HEK293 (cell line): Measurements from ENCODE around the gene RIMS4.
A peak's percentile ranks its signal among the peaks of the same experiment; 100 is the strongest.

Experiments
- CTCF ChIA-PET: fragments of 350-600 bp; formaldehyde crosslinking; extraction: SDS; loops from one replicate; lab custom pipeline; 2021; ENCODE audit warnings: antibody characterized with exemption; lab: Yijun Ruan, JAX
- POLR2A ChIA-PET: fragments of 300-600 bp; formaldehyde crosslinking; extraction: SDS; loops from one replicate; lab custom pipeline; 2020; ENCODE audit warnings: antibody characterized with exemption, inconsistent platforms; lab: Yijun Ruan, JAX
- H3K27ac ChIP-seq: fragments of 200-500 bp; sonication (Bioruptor generic); 2 replicates; pipeline ENCODE4 v1.5.1; 2014; ENCODE audit warnings: low read depth, low read length, control low read depth, inconsistent platforms; ENCODE audit errors: extremely low read depth
- H3K36me3 ChIP-seq, 2 experiments: fragments of 200-500 bp in 1 of 2; sonication (Bioruptor generic) in 1 of 2; 1 replicate in 1 of 2; 2 replicates in 1 of 2; pipeline ENCODE4 v1.5.1; 2014 to 2017; ENCODE audit warnings: inconsistent platforms in 2 of 2, low read length in 2 of 2; ENCODE audit not compliant: control insufficient read depth in 2 of 2, insufficient read depth in 1 of 2
- H3K4me1 ChIP-seq: fragments of 200-500 bp; sonication (Bioruptor generic); 2 replicates; pipeline ENCODE4 v1.5.1; 2014; ENCODE audit warnings: mild to moderate bottlenecking, low read length, inconsistent platforms; ENCODE audit not compliant: control insufficient read depth, insufficient read depth
- H3K4me3 ChIP-seq: 2 replicates; pipeline ENCODE4 v1.5.1; 2011; ENCODE audit warnings: low read depth, mild to moderate bottlenecking, control low read depth, low read length, moderate library complexity
- H3K9me3 ChIP-seq: fragments of 200-500 bp; sonication (Bioruptor generic); 2 replicates; pipeline ENCODE4 v1.5.1; 2014; ENCODE audit warnings: low read depth, low read length, inconsistent platforms; ENCODE audit not compliant: control insufficient read depth, insufficient read depth
- AEBP2 ChIP-seq: fragments of 450-650 bp; formaldehyde crosslinking; IDR thresholded peaks from 2 replicates; pipeline ENCODE4 v1.5.1; 2016; ENCODE audit warnings: missing biosample characterization, missing genetic modification characterization, borderline replicate concordance
- PRDM4 ChIP-seq: fragments of 450-650 bp; formaldehyde crosslinking; IDR thresholded peaks from 2 replicates; pipeline ENCODE4 v1.5.1; 2017; ENCODE audit warnings: missing biosample characterization, missing genetic modification characterization
- ZBTB11 ChIP-seq: fragments of 450-650 bp; formaldehyde crosslinking; conservative IDR thresholded peaks from 2 replicates; pipeline ENCODE4 v1.5.1; 2016; ENCODE audit warnings: low read depth, missing biosample characterization, missing genetic modification characterization
- ZNF274 ChIP-seq, 2 experiments: fragments of 200-500 bp in 1 of 2; fragments of 450-650 bp in 1 of 2; sonication (Bioruptor generic) in 1 of 2; formaldehyde crosslinking in 1 of 2; IDR thresholded peaks; 2 replicates each; pipeline versions ENCODE4 v1.5.1 to v1.6.1; 2014 to 2016; ENCODE audit warnings: borderline replicate concordance in 1 of 2, inconsistent platforms in 1 of 2, low read length in 1 of 2, missing biosample characterization in 1 of 2, missing genetic modification characterization in 1 of 2
- ZNF324 ChIP-seq: fragments of 450-650 bp; formaldehyde crosslinking; IDR thresholded peaks from 2 replicates; pipeline ENCODE4 v1.5.1; 2016; ENCODE audit warnings: missing biosample characterization, missing genetic modification characterization
- ZNF394 ChIP-seq: fragments of 450-650 bp; formaldehyde crosslinking; IDR thresholded peaks from 2 replicates; pipeline ENCODE4 v1.5.1; 2016; ENCODE audit warnings: missing biosample characterization, missing genetic modification characterization, mild to moderate bottlenecking, moderate library complexity, borderline replicate concordance
- ZNF433 ChIP-seq: fragments of 450-650 bp; formaldehyde crosslinking; IDR thresholded peaks from 2 replicates; pipeline ENCODE4 v1.5.1; 2016; ENCODE audit warnings: missing biosample characterization, missing genetic modification characterization, low read depth
- ZNF555 ChIP-seq: fragments of 450-650 bp; formaldehyde crosslinking; conservative IDR thresholded peaks from 2 replicates; pipeline ENCODE4 v1.5.1; 2017; ENCODE audit warnings: missing biosample characterization, mild to moderate bottlenecking, missing genetic modification characterization, inconsistent platforms
- ZNF558 ChIP-seq: fragments of 450-650 bp; formaldehyde crosslinking; IDR thresholded peaks from 2 replicates; pipeline ENCODE4 v1.5.1; 2016; ENCODE audit warnings: missing biosample characterization, missing genetic modification characterization
- ZNF560 ChIP-seq: fragments of 450-650 bp; formaldehyde crosslinking; IDR thresholded peaks from 2 replicates; pipeline ENCODE4 v1.5.1; 2017; ENCODE audit warnings: missing biosample characterization, missing genetic modification characterization, borderline replicate concordance
- ZNF623 ChIP-seq: fragments of 450-650 bp; formaldehyde crosslinking; IDR thresholded peaks from 2 replicates; pipeline ENCODE4 v1.5.1; 2016; ENCODE audit warnings: missing biosample characterization, missing genetic modification characterization
- ZNF791 ChIP-seq: fragments of 450-650 bp; formaldehyde crosslinking; IDR thresholded peaks from 2 replicates; pipeline ENCODE4 v1.5.1; 2016; ENCODE audit warnings: missing biosample characterization, missing genetic modification characterization
- ZSCAN16 ChIP-seq: fragments of 450-650 bp; formaldehyde crosslinking; IDR thresholded peaks from 2 replicates; pipeline ENCODE4 v1.5.1; 2016; ENCODE audit warnings: missing biosample characterization, missing genetic modification characterization
- ZXDB ChIP-seq: fragments of 450-650 bp; formaldehyde crosslinking; IDR thresholded peaks from 2 replicates; pipeline ENCODE4 v1.5.1; 2016; ENCODE audit warnings: missing biosample characterization, missing genetic modification characterization
- TF ChIP-seq, protein P1 (sequence below): fragments of 450-650 bp; formaldehyde crosslinking; IDR thresholded peaks from 2 replicates; pipeline ENCODE4 v1.5.1; 2016; ENCODE audit warnings: missing biosample characterization, missing genetic modification characterization, borderline replicate concordance
- TF ChIP-seq, protein P2 (sequence below): fragments of 450-650 bp; formaldehyde crosslinking; conservative IDR thresholded peaks from 2 replicates; pipeline ENCODE4 v1.5.1; 2016; ENCODE audit warnings: low read depth, missing biosample characterization, missing genetic modification characterization
- TF ChIP-seq, protein P3 (sequence below): fragments of 450-650 bp; formaldehyde crosslinking; IDR thresholded peaks from 2 replicates; pipeline ENCODE4 v1.5.0; 2017; ENCODE audit warnings: missing biosample characterization, missing genetic modification characterization, borderline replicate concordance

Gene RIMS4

GRCh38 chr20:44701858-44702256 lies 108.5 kb downstream of the RIMS4 start:
- H3K4me1 ChIP-seq, result no peaks in the 10 kb centered on the region
- TF ChIP-seq ZBTB11 (tag by site-specific recombination) (peak; percentile 61), ZNF274 (IDR thresholded peaks at IDR 0.05; ENCODE audit: low read length) (no peak), ZNF274 (tag by site-specific recombination; IDR thresholded peaks at IDR 0.05; ENCODE audit: borderline replicate concordance) (no peak), ZNF433 (peak; percentile 40; the same call in 1 of the 2 replicates), ZNF394 (tag by site-specific recombination) (peak; percentile 87), ZNF623 (peak; percentile 70), ZXDB (tag by site-specific recombination) (peak; percentile 39; the same call in 1 of the 2 replicates), PRDM4 (no peak), ZNF324 (tag by site-specific recombination) (no peak), ZNF560 (tag by site-specific recombination) (no peak), ZNF791 (tag by site-specific recombination) (0 out of 2 replicates have a peak, but pooled peaks have one; percentile 57), ZSCAN16 (no peak), ZNF558 (peak; percentile 61; the same call in 1 of the 2 replicates), AEBP2 (tag by site-specific recombination) (no peak), ZNF555 (tag by site-specific recombination) (peak; percentile 54)
- TF ChIP-seq, protein P1, sequence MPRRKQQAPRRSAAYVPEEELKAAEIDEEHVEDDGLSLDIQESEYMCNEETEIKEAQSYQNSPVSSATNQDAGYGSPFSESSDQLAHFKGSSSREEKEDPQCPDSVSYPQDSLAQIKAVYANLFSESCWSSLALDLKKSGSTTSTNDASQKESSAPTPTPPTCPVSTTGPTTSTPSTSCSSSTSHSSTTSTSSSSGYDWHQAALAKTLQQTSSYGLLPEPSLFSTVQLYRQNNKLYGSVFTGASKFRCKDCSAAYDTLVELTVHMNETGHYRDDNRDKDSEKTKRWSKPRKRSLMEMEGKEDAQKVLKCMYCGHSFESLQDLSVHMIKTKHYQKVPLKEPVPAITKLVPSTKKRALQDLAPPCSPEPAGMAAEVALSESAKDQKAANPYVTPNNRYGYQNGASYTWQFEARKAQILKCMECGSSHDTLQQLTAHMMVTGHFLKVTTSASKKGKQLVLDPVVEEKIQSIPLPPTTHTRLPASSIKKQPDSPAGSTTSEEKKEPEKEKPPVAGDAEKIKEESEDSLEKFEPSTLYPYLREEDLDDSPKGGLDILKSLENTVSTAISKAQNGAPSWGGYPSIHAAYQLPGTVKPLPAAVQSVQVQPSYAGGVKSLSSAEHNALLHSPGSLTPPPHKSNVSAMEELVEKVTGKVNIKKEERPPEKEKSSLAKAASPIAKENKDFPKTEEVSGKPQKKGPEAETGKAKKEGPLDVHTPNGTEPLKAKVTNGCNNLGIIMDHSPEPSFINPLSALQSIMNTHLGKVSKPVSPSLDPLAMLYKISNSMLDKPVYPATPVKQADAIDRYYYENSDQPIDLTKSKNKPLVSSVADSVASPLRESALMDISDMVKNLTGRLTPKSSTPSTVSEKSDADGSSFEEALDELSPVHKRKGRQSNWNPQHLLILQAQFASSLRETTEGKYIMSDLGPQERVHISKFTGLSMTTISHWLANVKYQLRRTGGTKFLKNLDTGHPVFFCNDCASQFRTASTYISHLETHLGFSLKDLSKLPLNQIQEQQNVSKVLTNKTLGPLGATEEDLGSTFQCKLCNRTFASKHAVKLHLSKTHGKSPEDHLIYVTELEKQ (tag by site-specific recombination), result no peak; the same call in 1 of the 2 replicates
- TF ChIP-seq, protein P2, sequence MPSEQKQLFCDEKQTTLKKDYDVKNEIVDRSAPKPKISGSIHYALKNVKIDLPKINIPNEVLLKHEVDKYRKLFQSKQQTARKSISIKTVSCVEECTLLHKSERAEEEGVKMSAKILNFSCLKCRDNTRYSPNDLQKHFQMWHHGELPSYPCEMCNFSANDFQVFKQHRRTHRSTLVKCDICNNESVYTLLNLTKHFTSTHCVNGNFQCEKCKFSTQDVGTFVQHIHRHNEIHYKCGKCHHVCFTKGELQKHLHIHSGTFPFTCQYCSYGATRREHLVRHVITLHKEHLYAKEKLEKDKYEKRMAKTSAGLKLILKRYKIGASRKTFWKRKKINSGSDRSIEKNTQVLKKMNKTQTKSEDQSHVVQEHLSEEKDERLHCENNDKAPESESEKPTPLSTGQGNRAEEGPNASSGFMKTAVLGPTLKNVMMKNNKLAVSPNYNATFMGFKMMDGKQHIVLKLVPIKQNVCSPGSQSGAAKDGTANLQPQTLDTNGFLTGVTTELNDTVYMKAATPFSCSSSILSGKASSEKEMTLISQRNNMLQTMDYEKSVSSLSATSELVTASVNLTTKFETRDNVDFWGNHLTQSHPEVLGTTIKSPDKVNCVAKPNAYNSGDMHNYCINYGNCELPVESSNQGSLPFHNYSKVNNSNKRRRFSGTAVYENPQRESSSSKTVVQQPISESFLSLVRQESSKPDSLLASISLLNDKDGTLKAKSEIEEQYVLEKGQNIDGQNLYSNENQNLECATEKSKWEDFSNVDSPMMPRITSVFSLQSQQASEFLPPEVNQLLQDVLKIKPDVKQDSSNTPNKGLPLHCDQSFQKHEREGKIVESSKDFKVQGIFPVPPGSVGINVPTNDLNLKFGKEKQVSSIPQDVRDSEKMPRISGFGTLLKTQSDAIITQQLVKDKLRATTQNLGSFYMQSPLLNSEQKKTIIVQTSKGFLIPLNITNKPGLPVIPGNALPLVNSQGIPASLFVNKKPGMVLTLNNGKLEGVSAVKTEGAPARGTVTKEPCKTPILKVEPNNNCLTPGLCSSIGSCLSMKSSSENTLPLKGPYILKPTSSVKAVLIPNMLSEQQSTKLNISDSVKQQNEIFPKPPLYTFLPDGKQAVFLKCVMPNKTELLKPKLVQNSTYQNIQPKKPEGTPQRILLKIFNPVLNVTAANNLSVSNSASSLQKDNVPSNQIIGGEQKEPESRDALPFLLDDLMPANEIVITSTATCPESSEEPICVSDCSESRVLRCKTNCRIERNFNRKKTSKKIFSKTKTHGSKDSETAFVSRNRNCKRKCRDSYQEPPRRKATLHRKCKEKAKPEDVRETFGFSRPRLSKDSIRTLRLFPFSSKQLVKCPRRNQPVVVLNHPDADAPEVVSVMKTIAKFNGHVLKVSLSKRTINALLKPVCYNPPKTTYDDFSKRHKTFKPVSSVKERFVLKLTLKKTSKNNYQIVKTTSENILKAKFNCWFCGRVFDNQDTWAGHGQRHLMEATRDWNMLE (tag by site-specific recombination), result peak; percentile 86
- TF ChIP-seq, protein P3, sequence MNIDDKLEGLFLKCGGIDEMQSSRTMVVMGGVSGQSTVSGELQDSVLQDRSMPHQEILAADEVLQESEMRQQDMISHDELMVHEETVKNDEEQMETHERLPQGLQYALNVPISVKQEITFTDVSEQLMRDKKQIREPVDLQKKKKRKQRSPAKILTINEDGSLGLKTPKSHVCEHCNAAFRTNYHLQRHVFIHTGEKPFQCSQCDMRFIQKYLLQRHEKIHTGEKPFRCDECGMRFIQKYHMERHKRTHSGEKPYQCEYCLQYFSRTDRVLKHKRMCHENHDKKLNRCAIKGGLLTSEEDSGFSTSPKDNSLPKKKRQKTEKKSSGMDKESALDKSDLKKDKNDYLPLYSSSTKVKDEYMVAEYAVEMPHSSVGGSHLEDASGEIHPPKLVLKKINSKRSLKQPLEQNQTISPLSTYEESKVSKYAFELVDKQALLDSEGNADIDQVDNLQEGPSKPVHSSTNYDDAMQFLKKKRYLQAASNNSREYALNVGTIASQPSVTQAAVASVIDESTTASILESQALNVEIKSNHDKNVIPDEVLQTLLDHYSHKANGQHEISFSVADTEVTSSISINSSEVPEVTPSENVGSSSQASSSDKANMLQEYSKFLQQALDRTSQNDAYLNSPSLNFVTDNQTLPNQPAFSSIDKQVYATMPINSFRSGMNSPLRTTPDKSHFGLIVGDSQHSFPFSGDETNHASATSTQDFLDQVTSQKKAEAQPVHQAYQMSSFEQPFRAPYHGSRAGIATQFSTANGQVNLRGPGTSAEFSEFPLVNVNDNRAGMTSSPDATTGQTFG (tag by site-specific recombination), result no peak

More at GRCh38 chr20:44701858-44702256, 108.5 kb downstream of the RIMS4 start:
- Histone ChIP-seq H3K9me3 (no peaks in the 10 kb centered on the region), H3K36me3 (no peaks in the 10 kb centered on the region), H3K4me3 (no peak overlapping the region), H3K27ac (no peak overlapping the region)
- ChIA-PET POLR2A (no interaction called here), CTCF (interaction anchor here (0.6 to 1.1 kb wide), 3 partner anchors 9 to 1253 kb away, joined by 3 to 7 read pairs (median 3); no protein-coding TSS in a partner anchor)
